Tibial nerve (tissue), 4 donors: Measurements from ENCODE around the gene SUPT3H. TPM values are rescaled to one million over a fixed set of nuclear protein-coding genes. Genes with fewer than 3 reads are reported as not detected.

ENCODE experiments used
- DNase-seq, 2 donors: peaks; one replicate each; pipeline ENCODE4 v3.0.0-alpha.2; 2019; ENCODE audit warnings: low spot score in 2 of 2
- H3K27ac ChIP-seq, 4 donors: fragments of 200-600 bp; sonication (generic) in 3 of 4; one replicate each; pipeline ENCODE4 v1.5.1; 2017 to 2019; ENCODE audit warnings: mild to moderate bottlenecking in 1 of 4
- H3K27me3 ChIP-seq, 2 donors: fragments of 200-600 bp; sonication (generic) in 1 of 2; one replicate each; pipeline versions ENCODE4 v1.5.1 to v1.6.0; 2017 to 2019
- H3K36me3 ChIP-seq, 3 donors: fragments of 200-600 bp; sonication (generic); one replicate each; pipeline ENCODE4 v1.5.1; 2018 to 2019
- H3K4me1 ChIP-seq, 4 donors: fragments of 200-600 bp; sonication (generic) in 3 of 4; one replicate each; pipeline ENCODE4 v1.5.1; 2017 to 2019
- H3K4me3 ChIP-seq, 4 donors: fragments of 200-600 bp; sonication (generic) in 3 of 4; one replicate each; pipeline ENCODE4 v1.5.1; 2017 to 2019; ENCODE audit warnings: mild to moderate bottlenecking in 1 of 4, moderate library complexity in 1 of 4
- H3K9me3 ChIP-seq, 4 donors: fragments of 200-600 bp; sonication (generic) in 3 of 4; one replicate each; pipeline ENCODE4 v1.5.1; 2017 to 2019
- CTCF ChIP-seq, 5 experiments: fragments of 200-600 bp in 3 of 5; fragments of 450-650 bp in 2 of 5; sonication (generic) in 3 of 5; IDR thresholded peaks; one replicate each; pipeline ENCODE4 v1.5.1; 2016 to 2019; ENCODE audit warnings: antibody characterized with exemption in 5 of 5, mild to moderate bottlenecking in 3 of 5, moderate library complexity in 2 of 5
- EP300 ChIP-seq, 2 donors: sonication (generic); formaldehyde crosslinking; IDR thresholded peaks; one replicate each; pipeline ENCODE4 v1.6.1; 2017; ENCODE audit warnings: antibody characterized with exemption in 2 of 2, mild to moderate bottlenecking in 1 of 2
- POLR2A ChIP-seq, 2 donors: fragments of 450-650 bp; IDR thresholded peaks; one replicate each; pipeline ENCODE4 v1.6.1; 2017; ENCODE audit warnings: antibody characterized with exemption in 2 of 2, mild to moderate bottlenecking in 2 of 2, moderate library complexity in 2 of 2
- WGBS, 2 donors: methylation state at CpG; one replicate each; pipeline ENCODE4 v1.1.5; 2018; 5-methylcytosine and 5-hydroxymethylcytosine counted together
- total RNA-seq, 4 donors: library from RNA; depleted of rRNA; stranded (reverse); fragments of >200 nt; gene quantifications; one replicate each; pipeline ENCODE4 v1.1.0, GENCODE V29; 2016

Gene SUPT3H
- total RNA-seq, 4 donors from 2014 or later, result 6.6 to 16.5 (median 14.8) TPM

- 57 to 65% methylated on average over 1 of the region's 1 CpG for WGBS, 2 donors
- TF ChIP-seq CTCF (IDR thresholded peaks at IDR 0.05) (no peak), EP300 (IDR thresholded peaks at IDR 0.05) (no peak), POLR2A (IDR thresholded peaks at IDR 0.05) (no peak)
- Histone ChIP-seq H3K4me3 (no peak overlapping the region), H3K4me1 (peaks cover 0 to 22% (median 0%) of the 10 kb centered on the region in 4 donors), H3K9me3 (no peaks in the 10 kb centered on the region), H3K27ac (no peak overlapping the region), H3K36me3 (no peaks in the 10 kb centered on the region), H3K27me3 (no peaks in the 10 kb centered on the region)
- no peak for DNase-seq
Observed at GRCh38 chr6:45118754-45119153, 259.0 kb downstream of the SUPT3H start.

- H3K36me3 ChIP-seq, result no peaks in the 10 kb centered on the region
- no peak for TF ChIP-seq CTCF (IDR thresholded peaks at IDR 0.05)
- no peak for TF ChIP-seq EP300 (IDR thresholded peaks at IDR 0.05)
- TF ChIP-seq POLR2A (IDR thresholded peaks at IDR 0.05), result no peak
Observed at GRCh38 chr6:45116714-45117410, 260.9 kb downstream of the SUPT3H start.

GRCh38 chr6:45115696-45116095 is 262.0 kb downstream of the SUPT3H start:
- TF ChIP-seq CTCF (IDR thresholded peaks at IDR 0.05), result no peak
- TF ChIP-seq POLR2A (IDR thresholded peaks at IDR 0.05), result no peak
- TF ChIP-seq EP300 (IDR thresholded peaks at IDR 0.05), result no peak
- Histone ChIP-seq H3K4me1 (peaks cover 0 to 22% (median 0%) of the 10 kb centered on the region in 4 donors), H3K9me3 (no peaks in the 10 kb centered on the region), H3K36me3 (no peaks in the 10 kb centered on the region), H3K27ac (no peak overlapping the region), H3K4me3 (no peak overlapping the region), H3K27me3 (no peaks in the 10 kb centered on the region)
- WGBS, 2 donors, result 80 to 84% methylated on average over 3 of the region's 3 CpGs
- no peak for DNase-seq

More at GRCh38 chr6:45116714-45117410, 260.9 kb downstream of the SUPT3H start:
- no peak for DNase-seq
- H3K4me1 ChIP-seq, result peaks cover 0 to 22% (median 0%) of the 10 kb centered on the region in 4 donors
- no peak overlapping the region for H3K4me3 ChIP-seq
- H3K27ac ChIP-seq, result no peak overlapping the region
- H3K9me3 ChIP-seq, result no peaks in the 10 kb centered on the region
- no peaks in the 10 kb centered on the region for H3K27me3 ChIP-seq

- H3K36me3 ChIP-seq, result no peaks in the 10 kb centered on the region
- H3K27ac ChIP-seq, result no peak overlapping the region
- no peak for DNase-seq
- H3K4me1 ChIP-seq, result peaks cover 0 to 4% (median 0%) of the 10 kb centered on the region in 4 donors
- H3K27me3 ChIP-seq, result no peaks in the 10 kb centered on the region
- H3K9me3 ChIP-seq, result no peaks in the 10 kb centered on the region
- TF ChIP-seq CTCF (IDR thresholded peaks at IDR 0.05) (no peak), EP300 (IDR thresholded peaks at IDR 0.05) (no peak), POLR2A (IDR thresholded peaks at IDR 0.05) (no peak)
- H3K4me3 ChIP-seq, result no peak overlapping the region
Observed at GRCh38 chr6:45112711-45113110, 265.0 kb downstream of the SUPT3H start.

GRCh38 chr6:45109551-45109950 is 268.2 kb downstream of the SUPT3H start:
- Histone ChIP-seq H3K27me3 (no peaks in the 10 kb centered on the region), H3K4me1 (no peaks in the 10 kb centered on the region), H3K4me3 (no peak overlapping the region), H3K36me3 (no peaks in the 10 kb centered on the region), H3K27ac (no peak overlapping the region), H3K9me3 (no peaks in the 10 kb centered on the region)
- no peak for DNase-seq
- 61 to 69% methylated on average over 1 of the region's 1 CpG for WGBS, 2 donors
- TF ChIP-seq POLR2A (IDR thresholded peaks at IDR 0.05) (no peak), EP300 (IDR thresholded peaks at IDR 0.05) (no peak), CTCF (IDR thresholded peaks at IDR 0.05) (no peak)
